PC-9 (cell line): ENCODE results near the gene DLGAP1. TPM values are rescaled to one million over a fixed set of nuclear protein-coding genes. Genes with fewer than 3 reads are reported as not detected.

Experiments
- BruUV-seq: library from RNA; stranded (reverse); fragments of 400-500 nt; replicated peaks from 2 replicates; lab custom pipeline; 2021; lab: Mats Ljungman, UMichigan
- CTCF ChIA-PET: fragments of 300-600 bp; sonication (Branson Sonifier 250); formaldehyde crosslinking; loops from one replicate; lab custom pipeline; 2022; ENCODE audit warnings: antibody characterized with exemption; lab: Charles Lee
- POLR2A ChIA-PET: fragments of 300-600 bp; sonication (Branson Sonifier 250); formaldehyde crosslinking; loops from one replicate; lab custom pipeline; 2022; ENCODE audit warnings: antibody characterized with exemption; ENCODE audit not compliant: unreplicated experiment; lab: Charles Lee
- DNase-seq, 2 experiments: peaks; one replicate each; pipeline versions ENCODE4 v3.0.0 to v3.0.0-alpha.2; 2015 to 2022; ENCODE audit warnings: mixed read lengths in 1 of 2
- H2AFZ ChIP-seq: fragments of 200-600 bp; sonication (generic); 2 replicates; pipeline ENCODE4 v1.8.1; 2017; ENCODE audit warnings: antibody characterized with exemption
- H3F3A ChIP-seq: fragments of 200-600 bp; sonication (generic); 2 replicates; pipeline ENCODE4 v1.8.1; 2017; ENCODE audit warnings: antibody characterized with exemption, mild to moderate bottlenecking, low read depth; ENCODE audit not compliant: insufficient read depth
- H3K27ac ChIP-seq: fragments of 200-600 bp; sonication (generic); 2 replicates; pipeline ENCODE4 v1.6.1; 2016; ENCODE audit warnings: mixed run types
- H3K27me3 ChIP-seq: fragments of 200-600 bp; sonication (generic); 2 replicates; pipeline ENCODE4 v1.6.1; 2016; ENCODE audit warnings: low read depth, mixed run types; ENCODE audit not compliant: insufficient read depth
- H3K36me3 ChIP-seq: fragments of 200-600 bp; sonication (generic); 2 replicates; pipeline ENCODE4 v1.6.1; 2016; ENCODE audit warnings: low read depth, mixed run types
- H3K4me1 ChIP-seq: fragments of 200-600 bp; sonication (generic); replicated peaks from 2 replicates; pipeline ENCODE4 v1.6.1; 2016; ENCODE audit warnings: mixed run types; ENCODE audit not compliant: insufficient read depth
- H3K4me2 ChIP-seq: fragments of 200-600 bp; sonication (generic); 2 replicates; pipeline ENCODE4 v1.6.1; 2017; ENCODE audit warnings: mixed run types
- H3K4me3 ChIP-seq: fragments of 200-600 bp; sonication (generic); 2 replicates; pipeline ENCODE4 v1.6.1; 2016; ENCODE audit warnings: mixed run types
- H3K79me2 ChIP-seq: fragments of 200-600 bp; sonication (generic); 2 replicates; pipeline ENCODE4 v1.6.1; 2017; ENCODE audit warnings: low read depth, mixed run types
- H3K9me2 ChIP-seq: fragments of 200-600 bp; sonication (generic); 2 replicates; pipeline ENCODE4 v1.8.1; 2017; ENCODE audit warnings: mild to moderate bottlenecking; ENCODE audit not compliant: insufficient read depth
- H3K9me3 ChIP-seq: fragments of 200-600 bp; sonication (generic); 2 replicates; pipeline ENCODE4 v1.8.1; 2016; ENCODE audit warnings: low read depth; ENCODE audit not compliant: insufficient read depth
- H4K20me1 ChIP-seq: fragments of 200-600 bp; sonication (generic); 2 replicates; pipeline ENCODE4 v1.8.1; 2017; ENCODE audit not compliant: insufficient read depth
- EZH2 ChIP-seq: fragments of 200-600 bp; sonication (generic); IDR thresholded peaks from 2 replicates; pipeline ENCODE4 v1.8.0; 2017; ENCODE audit warnings: antibody characterized with exemption, low read depth
- intact Hi-C: fragments of 100-400 bp; cut with micrococcal nuclease; formaldehyde crosslinking; loops from one replicate; pipeline ENCODE4 v1.10.0; 2022; ENCODE audit not compliant: unreplicated experiment
- total RNA-seq: library from RNA; stranded (reverse); gene quantifications from 2 replicates; pipeline ENCODE4 v1.2.3, GENCODE V29; 2021
- TF ChIP-seq, protein P1 (sequence below): fragments of 200-600 bp; sonication (generic); conservative IDR thresholded peaks from 2 replicates; pipeline ENCODE4 v1.6.1; 2017; ENCODE audit warnings: mixed run types, antibody characterized with exemption, mild to moderate bottlenecking, moderate library complexity

DLGAP1 gene
- total RNA-seq, 1 experiment from 2014 or later, result not detected

DNA sequence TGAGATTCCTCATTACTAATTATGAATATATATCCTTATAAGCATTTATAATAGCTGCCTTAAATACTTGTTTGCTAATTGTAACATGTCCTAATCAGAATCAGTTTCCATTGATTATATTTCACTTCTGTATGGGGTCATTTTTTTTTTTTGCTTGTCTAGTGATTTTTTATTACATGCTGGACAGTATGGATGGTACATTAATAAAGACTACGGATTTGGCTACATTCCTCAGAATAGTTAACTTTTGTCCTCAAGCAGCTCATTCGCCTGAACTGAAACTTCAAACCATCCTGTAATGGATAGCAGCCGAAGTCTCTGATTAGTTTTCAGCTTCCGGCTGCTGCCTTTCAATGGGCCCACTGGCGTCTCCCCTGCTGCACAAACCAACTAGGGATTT, 993.4 kb downstream of the DLGAP1 start:
- POLR2A ChIA-PET, result interaction anchor here (1.2 kb wide), 1 partner anchor 132 kb away, joined by 22 read pairs; no protein-coding TSS in a partner anchor

DNA sequence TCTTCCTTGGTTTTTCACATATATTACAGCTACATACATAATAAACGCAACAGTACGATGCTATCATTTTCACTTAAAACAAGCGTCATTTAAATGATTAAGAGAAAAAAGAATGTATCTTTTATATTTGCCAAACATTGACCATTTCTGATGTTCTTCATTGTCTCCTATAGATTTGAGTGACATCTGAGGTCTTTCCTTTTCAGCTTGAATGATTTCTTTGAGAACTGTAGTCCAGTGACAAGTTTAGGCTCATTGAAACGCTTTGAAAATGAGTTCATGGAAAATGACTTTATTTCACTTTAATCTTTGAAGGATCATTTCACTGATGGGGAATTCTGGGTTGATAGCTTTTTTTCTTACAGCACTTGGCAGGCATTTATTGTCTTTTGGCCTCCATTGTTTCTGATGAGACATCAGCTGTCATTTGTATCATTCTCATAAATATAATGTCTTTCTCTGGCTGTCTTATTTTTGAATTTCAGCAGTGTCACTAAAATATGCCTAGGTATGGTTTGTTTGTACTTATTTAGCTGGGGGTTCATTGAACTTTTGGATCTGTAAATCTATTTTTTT, 994.2 kb downstream of the DLGAP1 start:
- no peak overlapping the region for H3K4me2 ChIP-seq
- no peak overlapping the region for H2AFZ ChIP-seq
- ChIA-PET CTCF (interaction anchor here (0.6 to 0.9 kb wide), 2 partner anchors 21 to 69 kb away, joined by 3 to 4 read pairs; no protein-coding TSS in a partner anchor), POLR2A (interaction anchor here (1.2 kb wide), 1 partner anchor 133 kb away, joined by 22 read pairs; no protein-coding TSS in a partner anchor)
- no peaks in the 10 kb centered on the region; the same call in 1 of the 2 replicates for H3K27me3 ChIP-seq
- BruUV-seq, result no TSS peak
- H3K9me3 ChIP-seq, result no peaks in the 10 kb centered on the region
- intact Hi-C loops, result no loop called here
- peaks cover 27% of the 10 kb centered on the region for H3K4me1 ChIP-seq
- H3K4me3 ChIP-seq, result no peak overlapping the region
- DNase-seq, result no peak
- H3K27ac ChIP-seq, result peak overlapping the region; percentile 2; the same call in 1 of the 2 replicates
- TF ChIP-seq, protein P1, sequence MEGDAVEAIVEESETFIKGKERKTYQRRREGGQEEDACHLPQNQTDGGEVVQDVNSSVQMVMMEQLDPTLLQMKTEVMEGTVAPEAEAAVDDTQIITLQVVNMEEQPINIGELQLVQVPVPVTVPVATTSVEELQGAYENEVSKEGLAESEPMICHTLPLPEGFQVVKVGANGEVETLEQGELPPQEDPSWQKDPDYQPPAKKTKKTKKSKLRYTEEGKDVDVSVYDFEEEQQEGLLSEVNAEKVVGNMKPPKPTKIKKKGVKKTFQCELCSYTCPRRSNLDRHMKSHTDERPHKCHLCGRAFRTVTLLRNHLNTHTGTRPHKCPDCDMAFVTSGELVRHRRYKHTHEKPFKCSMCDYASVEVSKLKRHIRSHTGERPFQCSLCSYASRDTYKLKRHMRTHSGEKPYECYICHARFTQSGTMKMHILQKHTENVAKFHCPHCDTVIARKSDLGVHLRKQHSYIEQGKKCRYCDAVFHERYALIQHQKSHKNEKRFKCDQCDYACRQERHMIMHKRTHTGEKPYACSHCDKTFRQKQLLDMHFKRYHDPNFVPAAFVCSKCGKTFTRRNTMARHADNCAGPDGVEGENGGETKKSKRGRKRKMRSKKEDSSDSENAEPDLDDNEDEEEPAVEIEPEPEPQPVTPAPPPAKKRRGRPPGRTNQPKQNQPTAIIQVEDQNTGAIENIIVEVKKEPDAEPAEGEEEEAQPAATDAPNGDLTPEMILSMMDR, result no peak
- no peak for TF ChIP-seq EZH2
- H3F3A ChIP-seq, result peaks cover 89% of the 10 kb centered on the region
- peaks cover 43% of the 10 kb centered on the region for H3K36me3 ChIP-seq
- H3K79me2 ChIP-seq, result peaks cover 40% of the 10 kb centered on the region
- H3K9me2 ChIP-seq, result no peaks in the 10 kb centered on the region
- peaks cover 29% of the 10 kb centered on the region for H4K20me1 ChIP-seq

More for the DNA sequence above, 993.4 kb downstream of the DLGAP1 start:
- Histone ChIP-seq H3K27ac (peak overlapping the region; percentile 39; the same call in 1 of the 2 replicates), H3K27me3 (no peaks in the 10 kb centered on the region), H3K4me2 (no peak overlapping the region), H3K36me3 (peaks cover 35% of the 10 kb centered on the region), H3K9me2 (no peaks in the 10 kb centered on the region), H2AFZ (no peak overlapping the region), H3F3A (peaks cover 89% of the 10 kb centered on the region), H3K79me2 (peaks cover 32% of the 10 kb centered on the region), H3K9me3 (no peaks in the 10 kb centered on the region), H3K4me3 (no peak overlapping the region), H3K4me1 (peaks cover 19% of the 10 kb centered on the region; the same call in 1 of the 2 replicates), H4K20me1 (peaks cover 22% of the 10 kb centered on the region)
- CTCF ChIA-PET, result interaction anchor here (0.6 kb wide), 1 partner anchor 125 kb away, joined by 3 read pairs; no protein-coding TSS in a partner anchor
- DNase-seq, result no peak
- intact Hi-C loops, result no loop called here
- TF ChIP-seq, protein P1, result no peak
- TF ChIP-seq EZH2, result no peak
- BruUV-seq, result no TSS peak

DNA sequence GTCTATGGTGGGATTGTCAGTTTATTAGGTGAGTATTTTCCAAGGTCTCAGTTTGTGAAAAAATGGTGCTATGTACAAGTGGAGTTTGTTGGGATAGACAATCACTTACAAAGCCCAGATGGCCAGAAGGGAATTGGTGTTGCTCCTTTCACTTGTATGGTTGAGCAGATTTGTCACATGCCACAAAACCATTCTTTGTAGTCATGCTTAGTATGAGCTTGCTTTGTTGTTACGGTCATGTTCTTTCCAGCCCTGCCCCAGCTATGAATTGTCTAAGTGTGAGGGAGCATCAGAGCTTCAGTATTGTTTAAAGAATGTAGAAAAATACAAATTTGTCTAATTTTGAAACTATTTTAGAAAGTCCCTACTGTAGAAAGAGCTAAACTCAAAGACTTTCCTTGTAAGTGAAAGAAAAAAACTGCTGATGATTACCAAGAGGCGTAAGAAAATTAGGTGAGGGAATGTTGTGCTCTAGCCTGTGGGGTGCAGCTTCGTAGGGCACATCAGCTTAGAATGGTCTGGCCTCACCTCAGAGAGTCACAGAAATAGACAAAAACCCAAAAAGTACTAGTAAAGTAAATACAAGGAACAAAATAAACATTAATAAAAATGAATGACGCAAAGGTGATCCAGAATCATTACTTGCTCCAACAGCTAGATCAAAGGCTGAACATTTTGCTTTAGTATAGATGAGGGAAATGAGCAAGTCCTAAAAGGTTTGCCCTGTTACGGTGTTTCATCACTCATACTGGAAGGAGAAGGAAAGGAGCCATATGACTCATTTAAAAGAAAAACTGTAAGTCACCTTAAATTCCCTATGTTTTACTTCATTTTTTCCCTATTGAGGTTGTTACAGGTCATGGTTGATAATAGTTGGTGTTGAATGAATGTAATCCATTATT, 995.9 kb downstream of the DLGAP1 start:
- peaks cover 44% of the 10 kb centered on the region for H3K4me1 ChIP-seq
- ChIA-PET CTCF (no interaction called here), POLR2A (interaction anchor here (0.5 kb wide), 1 partner anchor 10 kb away, joined by 4 read pairs; no protein-coding TSS in a partner anchor)
- H3K27ac ChIP-seq, result peak overlapping the region; percentile 36
- TF ChIP-seq, protein P1, result no peak
- TF ChIP-seq EZH2, result no peak
- H3F3A ChIP-seq, result peaks cover 92% of the 10 kb centered on the region
- peaks cover 57% of the 10 kb centered on the region for H3K79me2 ChIP-seq
- peaks cover 55% of the 10 kb centered on the region for H3K36me3 ChIP-seq
- DNase-seq, result no peak
- H2AFZ ChIP-seq, result no peak overlapping the region
- intact Hi-C loops, result no loop called here
- no TSS peak for BruUV-seq
- H3K4me2 ChIP-seq, result peak overlapping the region; percentile 11
- H3K9me3 ChIP-seq, result no peaks in the 10 kb centered on the region
- no peak overlapping the region for H3K4me3 ChIP-seq
- H4K20me1 ChIP-seq, result peaks cover 45% of the 10 kb centered on the region
- H3K9me2 ChIP-seq, result no peaks in the 10 kb centered on the region
- H3K27me3 ChIP-seq, result no peaks in the 10 kb centered on the region; the same call in 1 of the 2 replicates
